Left lobe of liver (tissue), 2 donors: ENCODE results near the gene OR1E2. TPM values are rescaled to one million over a fixed set of nuclear protein-coding genes. Genes with fewer than 3 reads are reported as not detected.
"Not testable (repeated sequence)": the region's sequence is repeated elsewhere in the genome, so short reads cannot be mapped to it uniquely, and the experiment has no call there.

Source experiments
- ATAC-seq: fragments of 200-7000 bp; cut with Tn5 transposase; one replicate; pipeline ENCODE4 v1.9.1; 2020; ENCODE audit warnings: mild to moderate bottlenecking, moderate library complexity
- DNase-seq: peaks from one replicate; pipeline ENCODE4 v3.0.0-alpha.2; 2020; ENCODE audit warnings: low spot score
- total RNA-seq: library from RNA; stranded (reverse); gene quantifications from one replicate; pipeline ENCODE4 v1.2.1, GENCODE V29; 2021
- donor health status: DM: no; HTN: no; CAD: no; lungs with moderate emphysema.
- donor health status: DM: no; HTN: yes; CAD: no.

The OR1E2 gene
- total RNA-seq, 1 donor from 2014 or later = not detected

DNA sequence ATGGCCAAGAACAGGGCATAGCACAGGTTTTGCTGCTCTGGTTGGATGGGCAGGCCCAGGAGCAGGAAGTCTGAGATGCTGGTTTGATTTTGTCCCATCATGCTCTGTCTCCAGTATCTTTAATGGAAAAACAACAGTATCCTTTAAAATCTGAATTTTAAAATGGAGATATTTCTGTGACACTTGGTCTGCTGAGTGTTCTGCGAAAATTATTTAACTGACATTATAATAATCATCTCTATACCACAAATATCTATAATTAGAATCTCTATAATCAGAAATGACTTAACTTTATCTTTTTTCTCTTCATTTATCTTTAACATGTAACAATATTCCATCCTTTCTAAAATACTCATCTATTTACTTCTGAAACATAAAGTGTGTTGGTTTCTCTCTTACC, 35.3 kb downstream of the OR1E2 start, which contains the start of gene OR1E1:
OR1E1 (minus strand) TSS at position 101 of the 400 bp plus-strand sequence; CDS start at position 101, 0 bp downstream.
- ATAC-seq (no peak), DNase-seq (no peak)

DNA sequence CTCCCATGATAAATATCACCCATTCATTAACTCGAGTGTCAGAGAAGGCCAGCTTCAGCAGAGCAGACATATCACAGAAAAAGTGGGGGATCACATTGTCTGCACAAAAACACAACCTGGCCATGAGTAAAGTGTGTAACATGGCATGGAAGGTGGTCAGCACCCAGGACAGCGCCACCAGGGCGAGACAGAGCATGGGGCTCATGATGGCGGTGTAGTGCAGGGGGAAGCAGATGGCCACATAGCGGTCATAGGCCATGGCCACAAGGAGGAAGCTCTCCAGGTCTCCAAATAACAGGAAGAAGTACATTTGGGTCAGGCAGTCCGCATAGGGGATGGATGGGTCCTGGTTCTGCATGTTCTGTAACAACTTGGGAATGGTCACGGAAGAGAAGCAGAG, 35.8 kb downstream of the OR1E2 start:
- DNase-seq, ATAC-seq: not testable (repeated sequence)

DNA sequence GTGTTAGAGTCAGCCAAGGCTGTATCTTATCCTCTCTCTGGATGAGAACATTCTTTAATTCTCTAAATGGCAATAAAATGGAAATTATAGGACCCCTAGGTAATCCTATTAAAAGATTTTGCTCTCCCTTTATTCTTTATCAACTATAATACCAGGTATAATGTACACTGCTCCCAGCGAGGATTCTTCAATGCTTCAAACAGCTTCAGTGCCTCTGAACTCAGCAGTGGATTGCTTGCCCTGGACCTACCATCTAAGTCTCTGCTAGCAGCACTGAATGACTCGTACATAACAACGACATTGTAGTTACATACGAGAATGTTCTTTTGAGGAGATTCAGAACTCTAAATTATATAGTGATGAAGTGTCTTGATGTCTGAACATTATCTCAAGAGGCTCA, 43.9 kb downstream of the OR1E2 start:
- ATAC-seq = no peak
- no peak for DNase-seq

DNA sequence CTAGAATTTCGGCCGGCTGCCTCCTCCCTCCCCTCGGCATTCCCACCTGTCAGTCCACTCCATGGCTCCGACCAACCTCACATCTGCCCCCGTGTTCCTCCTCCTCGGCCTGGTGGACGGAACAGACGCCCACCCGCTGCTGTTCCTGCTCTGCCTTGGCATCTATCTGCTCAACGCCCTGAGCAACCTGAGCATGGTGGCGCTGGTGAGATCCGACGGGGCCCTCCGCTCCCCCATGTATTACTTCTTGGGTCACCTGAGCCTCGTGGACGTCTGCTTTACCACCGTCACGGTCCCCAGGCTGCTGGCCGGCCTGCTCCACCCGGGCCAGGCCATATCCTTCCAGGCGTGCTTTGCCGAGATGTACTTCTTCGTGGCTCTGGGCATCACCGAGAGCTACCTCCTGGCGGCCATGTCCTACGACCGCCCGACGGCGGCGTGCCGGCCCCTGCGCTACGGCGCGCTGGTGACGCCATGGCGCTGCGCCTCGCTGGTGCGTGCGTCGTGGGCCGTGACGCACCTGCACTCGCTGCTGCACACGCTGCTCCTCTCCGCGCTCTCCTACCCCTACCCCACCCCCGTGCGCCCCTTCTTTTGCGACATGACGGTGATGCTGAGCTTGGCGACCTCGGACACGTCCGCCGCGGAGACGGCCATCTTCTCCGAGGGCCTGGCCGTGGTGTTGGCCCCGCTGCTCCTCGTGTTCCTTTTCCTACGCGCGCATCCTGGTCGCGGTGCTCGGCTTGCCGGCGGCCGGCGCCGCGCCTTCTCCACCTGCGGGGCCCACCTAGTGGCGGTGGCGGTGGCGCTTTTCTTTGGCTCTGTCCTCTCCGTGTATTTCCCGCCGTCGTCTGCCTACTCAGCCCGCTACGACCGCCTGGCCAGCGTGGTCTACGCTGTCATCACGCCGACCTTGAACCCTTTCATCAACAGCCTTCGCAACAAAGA, 47.5 kb downstream of the OR1E2 start, which contains the start of gene OR3A2:
OR3A2 (minus strand) TSS at position 440 of the 948 bp plus-strand sequence.
- ATAC-seq (no peak), DNase-seq (no peak)

Other genes starting within 250 kb of the OR1E2 start
- gene OR1A2, start 236.3 kb downstream of the OR1E2 start, total RNA-seq = not detected
- gene OR1A1, start 226.2 kb downstream of the OR1E2 start, total RNA-seq = not detected
- not detected for gene OR3A1, start 135.5 kb downstream of the OR1E2 start, total RNA-seq
- not detected for gene OR3A2, start 47.5 kb downstream of the OR1E2 start, total RNA-seq
- gene OR1E1, start 35.4 kb downstream of the OR1E2 start, total RNA-seq = not detected
- not detected for gene OR3A3, start 22.5 kb downstream of the OR1E2 start, total RNA-seq
- not detected for gene SPATA22, start 38.0 kb upstream of the OR1E2 start, total RNA-seq
- gene ASPA, start 42.2 kb upstream of the OR1E2 start, total RNA-seq = 5.1 TPM
- 0.28 TPM for gene TRPV3, start 124.0 kb upstream of the OR1E2 start, total RNA-seq
- gene TRPV1, start 175.6 kb upstream of the OR1E2 start, total RNA-seq = 14.8 TPM
- 26.9 TPM for gene SHPK, start 202.4 kb upstream of the OR1E2 start, total RNA-seq
- 8.7 TPM for gene CTNS, start 202.9 kb upstream of the OR1E2 start, total RNA-seq
- 12.4 TPM for gene TAX1BP3, start 234.7 kb upstream of the OR1E2 start, total RNA-seq
- 26.6 TPM for gene EMC6, start 235.0 kb upstream of the OR1E2 start, total RNA-seq